ENCODE data around the gene BMPR1A. TPM values are rescaled to one million over a fixed set of nuclear protein-coding genes. Genes with fewer than 3 reads are reported as not detected.

The BMPR1A gene
- total RNA-seq, 4 donors from 2014 or later: 21.1 to 33.3 (median 26.7) TPM

DNA sequence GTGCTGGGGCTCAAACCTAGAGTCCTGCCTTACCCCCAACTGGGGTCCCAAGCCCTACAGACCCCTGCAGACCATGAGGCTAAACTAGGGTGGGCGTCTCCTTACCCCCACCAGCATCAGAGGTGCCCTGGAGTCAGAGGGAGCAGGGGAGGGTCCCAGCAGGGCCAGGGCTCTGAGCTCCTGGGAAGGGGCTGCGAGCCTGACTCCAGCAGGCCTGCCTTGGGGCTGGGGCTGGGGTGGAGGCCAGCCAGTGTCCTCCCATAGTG lies 203.3 kb downstream of the BMPR1A start:
- H3K9me3 ChIP-seq: no peaks in the 10 kb centered on the region
- H3K4me1 ChIP-seq: peaks cover 79% of the 10 kb centered on the region
- no peak for DNase-seq (ENCODE audit: low spot score in 2 of 2)
- TF ChIP-seq CTCF (IDR thresholded peaks at IDR 0.05) (no peak), POLR2A (IDR thresholded peaks at IDR 0.05) (no peak)
- WGBS: 100% methylated on average over 2 of the region's 2 CpGs
- peak overlapping the region; percentile 31 for H3K4me3 ChIP-seq
- no peaks in the 10 kb centered on the region for H3K27me3 ChIP-seq
- H3K36me3 ChIP-seq: no peaks in the 10 kb centered on the region
- H3K27ac ChIP-seq: peak overlapping the region; percentile 63

DNA sequence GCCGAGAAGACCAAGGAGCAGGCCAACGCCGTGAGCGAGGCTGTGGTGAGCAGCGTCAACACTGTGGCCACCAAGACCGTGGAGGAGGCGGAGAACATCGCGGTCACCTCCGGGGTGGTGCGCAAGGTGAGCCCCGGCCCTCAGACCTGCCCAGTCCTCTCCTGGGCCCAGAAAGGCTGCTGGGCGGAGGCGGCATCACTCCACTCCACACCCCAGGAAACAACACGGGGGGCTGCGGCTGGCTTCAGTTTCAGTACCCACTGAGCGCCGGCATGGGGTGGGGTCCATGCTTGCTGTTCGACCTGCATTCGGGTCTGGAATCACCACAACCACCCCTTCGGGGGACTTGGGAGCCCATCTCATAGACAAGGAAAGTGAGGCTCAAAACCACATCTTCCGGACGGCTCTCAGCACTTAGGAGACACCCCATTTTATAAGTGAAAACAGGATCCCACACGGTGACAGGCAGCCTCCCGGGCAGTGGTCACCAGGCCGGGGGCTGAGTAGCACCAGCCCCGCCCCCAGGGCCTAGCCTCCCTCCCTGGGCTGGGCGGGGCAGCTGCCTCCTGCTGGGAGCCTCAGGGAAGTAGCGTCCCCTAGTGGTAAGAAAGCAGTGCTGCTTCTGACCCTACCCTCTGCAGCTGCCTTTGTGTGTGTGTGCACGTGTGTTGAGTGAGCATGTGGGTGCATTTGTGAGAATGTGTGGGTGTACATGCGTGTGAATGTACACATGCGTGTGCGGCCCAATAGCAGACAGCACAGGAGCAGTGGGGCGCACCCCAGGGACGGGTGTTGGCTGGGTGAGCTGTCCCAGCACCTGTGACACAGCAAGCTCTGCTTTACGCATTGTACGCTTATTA lies 203.8 kb downstream of the BMPR1A start:
- Histone ChIP-seq H3K4me3 (peak overlapping the region; percentile 31), H3K27me3 (no peaks in the 10 kb centered on the region), H3K36me3 (no peaks in the 10 kb centered on the region), H3K27ac (peak overlapping the region; percentile 63), H3K4me1 (peaks cover 77% of the 10 kb centered on the region), H3K9me3 (no peaks in the 10 kb centered on the region)
- peak; percentile 69 to 77 for DNase-seq (ENCODE audit: low spot score in 2 of 2)
- 57% methylated on average over 5 of the region's 37 CpGs for WGBS
- no peak for TF ChIP-seq EP300 (IDR thresholded peaks at IDR 0.05)
- no peak for TF ChIP-seq POLR2A (IDR thresholded peaks at IDR 0.05)
- TF ChIP-seq POLR2AphosphoS5 (IDR thresholded peaks at IDR 0.05): peak in 1 of 3 donors; percentile 24
- TF ChIP-seq CTCF (IDR thresholded peaks at IDR 0.05): peak; percentile 91 to 95

DNA sequence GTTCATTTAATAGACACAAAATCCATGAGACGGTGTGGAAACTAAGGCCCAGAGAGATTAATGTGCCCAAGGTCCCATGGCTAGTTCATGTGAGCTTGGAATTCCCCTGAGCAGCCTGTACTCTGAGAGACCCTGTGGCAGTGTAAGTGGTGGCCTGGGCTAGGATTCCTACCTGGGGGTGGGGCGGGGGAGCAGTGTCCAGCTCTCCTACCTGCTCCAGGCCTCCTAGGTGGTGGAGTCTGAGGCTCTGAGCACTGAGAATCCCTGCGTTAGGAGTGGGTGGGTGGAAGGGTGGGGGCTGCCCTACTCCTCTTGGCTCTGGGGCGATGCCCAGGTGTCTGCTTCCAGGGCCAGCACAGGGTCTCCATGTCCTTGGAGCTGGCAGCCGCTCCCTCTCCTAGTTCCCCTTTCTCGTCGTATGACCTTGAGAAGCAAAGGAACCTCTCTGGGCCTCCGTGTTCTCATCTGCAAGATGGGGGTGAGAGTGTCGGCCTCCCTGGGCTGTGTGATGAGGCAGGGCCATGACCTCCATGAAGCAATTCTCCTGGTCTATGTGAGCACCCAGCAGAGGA lies 204.5 kb downstream of the BMPR1A start:
- no peaks in the 10 kb centered on the region for H3K36me3 ChIP-seq
- no peak overlapping the region for H3K27ac ChIP-seq
- DNase-seq (ENCODE audit: low spot score in 2 of 2): peak; percentile 60 to 62
- peaks cover 76% of the 10 kb centered on the region for H3K4me1 ChIP-seq
- WGBS: 75% methylated on average over 6 of the region's 9 CpGs
- no peaks in the 10 kb centered on the region for H3K9me3 ChIP-seq
- no peaks in the 10 kb centered on the region for H3K27me3 ChIP-seq
- TF ChIP-seq POLR2A (IDR thresholded peaks at IDR 0.05): no peak
- no peak for TF ChIP-seq POLR2AphosphoS5 (IDR thresholded peaks at IDR 0.05)
- no peak overlapping the region for H3K4me3 ChIP-seq

DNA sequence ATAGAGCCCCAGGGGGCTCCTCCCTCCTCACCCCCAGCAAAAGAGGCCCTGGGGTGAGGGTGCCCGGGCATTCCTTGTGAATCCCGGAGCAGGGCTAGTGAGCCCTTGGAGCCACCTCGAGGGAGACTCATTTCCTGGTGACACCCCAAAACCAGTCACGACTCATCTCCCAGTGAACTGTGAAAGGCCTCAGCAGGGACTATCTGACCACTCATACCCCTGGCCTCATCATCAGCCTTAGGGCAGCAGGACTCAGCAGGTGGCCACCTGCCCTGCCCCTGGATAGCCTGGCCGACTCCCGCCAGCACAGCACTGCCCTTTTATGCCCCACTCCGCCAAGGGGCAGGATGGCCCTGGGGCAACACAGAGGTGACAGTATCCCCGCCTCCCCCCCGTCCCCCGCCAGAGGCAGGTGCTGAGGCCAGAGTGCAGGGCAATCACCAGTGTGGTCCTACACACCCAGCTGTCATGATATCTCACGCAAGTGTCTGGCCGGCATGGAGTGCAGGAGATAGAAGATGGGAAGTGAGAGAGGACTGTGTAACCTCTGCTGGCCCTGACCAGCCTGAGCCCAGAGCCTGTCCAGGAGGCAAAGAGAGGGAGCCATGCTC lies 205.2 kb downstream of the BMPR1A start:
- 95% methylated on average over 4 of the region's 12 CpGs for WGBS

GRCh38 chr10:86962136-86962980 lies 205.9 kb downstream of the BMPR1A start:
- H3K4me1 ChIP-seq: peaks cover 83% of the 10 kb centered on the region
- H3K9me3 ChIP-seq: no peaks in the 10 kb centered on the region
- H3K27me3 ChIP-seq: no peaks in the 10 kb centered on the region
- no peak overlapping the region for H3K27ac ChIP-seq
- WGBS: no CpG with 5 or more reads among the region's 7 CpGs
- no peak for TF ChIP-seq EP300 (IDR thresholded peaks at IDR 0.05)
- TF ChIP-seq POLR2AphosphoS5 (IDR thresholded peaks at IDR 0.05): no peak
- no peak for TF ChIP-seq POLR2A (IDR thresholded peaks at IDR 0.05)
- no peak for TF ChIP-seq CTCF (IDR thresholded peaks at IDR 0.05)
- peak; percentile 52 to 61 for DNase-seq (ENCODE audit: low spot score in 2 of 2)
- no peak overlapping the region for H3K4me3 ChIP-seq
- H3K36me3 ChIP-seq: no peaks in the 10 kb centered on the region

More for the DNA sequence above, 205.2 kb downstream of the BMPR1A start:
- H3K9me3 ChIP-seq: no peaks in the 10 kb centered on the region
- no peak for TF ChIP-seq CTCF (IDR thresholded peaks at IDR 0.05)
- H3K27ac ChIP-seq: no peak overlapping the region
- H3K4me1 ChIP-seq: peaks cover 76% of the 10 kb centered on the region
- H3K27me3 ChIP-seq: no peaks in the 10 kb centered on the region
- H3K36me3 ChIP-seq: no peaks in the 10 kb centered on the region
- H3K4me3 ChIP-seq: no peak overlapping the region
- peak; percentile 62 to 75 for DNase-seq (ENCODE audit: low spot score in 2 of 2)

Measured in suprapubic skin (tissue), 4 donors.